HG03442 (cell line): ENCODE measurements around the gene DENND1A.

Experiments used
- ATAC-seq: cut with Tn5 transposase; IDR thresholded peaks from one replicate; pipeline ENCODE4 v1.9.1; 2021; ENCODE audit warnings: mild to moderate bottlenecking, moderate library complexity; ENCODE audit not compliant: unreplicated experiment

DENND1A gene

GRCh38 chr9:123480096-123480495 is 449.8 kb downstream of the DENND1A start:
- ATAC-seq, result no peak

GRCh38 chr9:123478967-123479602 is 450.8 kb downstream of the DENND1A start:
- no peak for ATAC-seq

- no peak for ATAC-seq
Measured at GRCh38 chr9:123478160-123478559, 451.8 kb downstream of the DENND1A start.

- ATAC-seq, result no peak
Measured at GRCh38 chr9:123475407-123475806, 454.5 kb downstream of the DENND1A start.

GRCh38 chr9:123472862-123473614 is 456.9 kb downstream of the DENND1A start:
- ATAC-seq, result no peak

GRCh38 chr9:123471843-123472570 is 457.9 kb downstream of the DENND1A start:
- no peak for ATAC-seq

GRCh38 chr9:123470991-123471770 is 458.7 kb downstream of the DENND1A start:
- ATAC-seq, result no peak

GRCh38 chr9:123470121-123470782 is 459.7 kb downstream of the DENND1A start:
- no peak for ATAC-seq

- no peak for ATAC-seq
Measured at GRCh38 chr9:123469282-123469681, 460.6 kb downstream of the DENND1A start.

GRCh38 chr9:123468541-123468940 is 461.4 kb downstream of the DENND1A start:
- ATAC-seq, result no peak

GRCh38 chr9:123465304-123465703 is 464.6 kb downstream of the DENND1A start:
- no peak for ATAC-seq

GRCh38 chr9:123460091-123460490 is 469.8 kb downstream of the DENND1A start:
- ATAC-seq, result no peak

GRCh38 chr9:123457583-123457982 is 472.3 kb downstream of the DENND1A start:
- ATAC-seq, result no peak

GRCh38 chr9:123456011-123456410 is 473.9 kb downstream of the DENND1A start:
- no peak for ATAC-seq

- ATAC-seq, result no peak
Measured at GRCh38 chr9:123455187-123455586, 474.7 kb downstream of the DENND1A start.

- no peak for ATAC-seq
Measured at GRCh38 chr9:123454361-123454760, 475.6 kb downstream of the DENND1A start.

GRCh38 chr9:123453831-123454321 is 476.1 kb downstream of the DENND1A start:
- ATAC-seq, result no peak

- no peak for ATAC-seq
Measured at GRCh38 chr9:123453076-123453667, 476.8 kb downstream of the DENND1A start.

- no peak for ATAC-seq
Measured at GRCh38 chr9:123450996-123451395, 478.9 kb downstream of the DENND1A start.
